RKO (cell line): ENCODE results near the gene CXorf38.
"Not testable (repeated sequence)": the region's sequence is repeated elsewhere in the genome, so short reads cannot be mapped to it uniquely, and the experiment has no call there.

ENCODE experiments used
- DNase-seq: peaks from one replicate; pipeline ENCODE4 v3.0.0-alpha.2; 2016; ENCODE audit warnings: low spot score

The CXorf38 gene

GRCh38 chrX:40628506-40628905 lies 18.9 kb downstream of the CXorf38 start:
- DNase-seq: no peak

GRCh38 chrX:40625294-40625693 lies 22.1 kb downstream of the CXorf38 start:
- no peak for DNase-seq

- DNase-seq: no peak
These were observed 23.7 kb downstream of the CXorf38 start for GRCh38 chrX:40623665-40624064.

- DNase-seq: no peak
These were observed 24.2 kb downstream of the CXorf38 start, which contains the start of gene MPC1L for GRCh38 chrX:40623139-40623536. Gene MPC1L, plus strand, starts transcription at chrX:40623428. Its CDS starts 138 bp downstream, at chrX:40623566.

- no peak for DNase-seq
These were observed 24.8 kb downstream of the CXorf38 start for GRCh38 chrX:40622479-40623138.

GRCh38 chrX:40617566-40617965 lies 29.8 kb downstream of the CXorf38 start:
- DNase-seq: no peak

GRCh38 chrX:40615976-40616375 lies 31.4 kb downstream of the CXorf38 start:
- DNase-seq: no peak

- DNase-seq: no peak
These were observed 34.9 kb downstream of the CXorf38 start for GRCh38 chrX:40612511-40612910.

- no peak for DNase-seq
These were observed 40.0 kb downstream of the CXorf38 start for GRCh38 chrX:40607381-40607780.

- no peak for DNase-seq
These were observed 43.9 kb downstream of the CXorf38 start for GRCh38 chrX:40603446-40603845.

- not testable (repeated sequence) for DNase-seq
These were observed 57.6 kb downstream of the CXorf38 start for GRCh38 chrX:40589616-40590321.

GRCh38 chrX:40587623-40588022 lies 59.7 kb downstream of the CXorf38 start:
- DNase-seq: not testable (repeated sequence)

- DNase-seq: no peak
These were observed 64.5 kb downstream of the CXorf38 start for GRCh38 chrX:40582811-40583210.

- not testable (repeated sequence) for DNase-seq
These were observed 65.2 kb downstream of the CXorf38 start for GRCh38 chrX:40582178-40582577.

GRCh38 chrX:40581336-40581920 lies 65.9 kb downstream of the CXorf38 start:
- peak; percentile 52 for DNase-seq

- DNase-seq: peak; percentile 92
These were observed 66.6 kb downstream of the CXorf38 start, which contains the start of gene ATP6AP2 for GRCh38 chrX:40580537-40581335. Gene ATP6AP2, plus strand, starts transcription at chrX:40580970. Its CDS starts 96 bp downstream, at chrX:40581066.

- DNase-seq: no peak
These were observed 67.3 kb downstream of the CXorf38 start for GRCh38 chrX:40579900-40580536.

- no peak for DNase-seq
These were observed 68.2 kb downstream of the CXorf38 start for GRCh38 chrX:40579141-40579540.

- DNase-seq: no peak
These were observed 69.2 kb downstream of the CXorf38 start for GRCh38 chrX:40578039-40578695.
